ELR (cell line): ENCODE results near the gene PAEP.

Experiments used
- DNase-seq: peaks from one replicate; pipeline ENCODE4 v3.0.0-alpha.2; 2015; ENCODE audit warnings: low read depth

PAEP gene

GRCh38 chr9:135551031-135551430, 10.5 kb upstream of the PAEP start:
- DNase-seq: no peak

- no peak for DNase-seq
Observed at GRCh38 chr9:135551456-135551855, 10.1 kb upstream of the PAEP start.

DNA sequence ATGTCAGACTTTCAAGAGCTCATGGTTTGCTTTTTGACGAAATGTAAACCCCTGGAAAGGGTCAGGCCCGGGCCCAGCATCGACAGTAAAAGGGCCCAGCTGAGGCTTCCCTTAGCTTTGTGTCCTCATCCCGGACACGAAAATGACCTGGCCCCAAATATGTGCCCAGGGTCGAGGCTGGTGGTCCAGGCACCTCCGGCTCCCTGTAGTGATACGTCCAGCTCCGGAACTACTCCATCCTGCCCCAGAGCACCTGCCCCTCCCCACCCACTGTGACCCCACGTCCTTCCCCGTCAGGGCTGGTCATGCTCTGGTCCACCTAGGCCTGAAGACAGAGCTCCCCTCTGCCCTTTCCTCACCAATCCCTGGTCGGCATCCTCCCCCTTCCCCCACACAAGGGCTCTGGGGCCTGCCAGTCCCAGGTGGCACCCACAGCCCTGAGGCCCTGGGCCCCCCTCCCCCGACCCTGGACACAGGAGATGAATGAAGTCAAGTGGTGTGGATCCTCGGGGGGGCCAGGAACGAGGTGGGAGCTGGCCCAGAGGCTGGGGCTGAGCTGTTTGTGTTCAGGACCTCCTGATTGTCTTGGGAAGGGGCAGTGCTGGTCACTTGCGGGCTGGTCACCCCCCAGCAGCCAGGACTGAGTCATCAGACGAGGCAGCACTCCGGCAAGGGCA, 9.4 kb upstream of the PAEP start:
- no peak for DNase-seq

DNA sequence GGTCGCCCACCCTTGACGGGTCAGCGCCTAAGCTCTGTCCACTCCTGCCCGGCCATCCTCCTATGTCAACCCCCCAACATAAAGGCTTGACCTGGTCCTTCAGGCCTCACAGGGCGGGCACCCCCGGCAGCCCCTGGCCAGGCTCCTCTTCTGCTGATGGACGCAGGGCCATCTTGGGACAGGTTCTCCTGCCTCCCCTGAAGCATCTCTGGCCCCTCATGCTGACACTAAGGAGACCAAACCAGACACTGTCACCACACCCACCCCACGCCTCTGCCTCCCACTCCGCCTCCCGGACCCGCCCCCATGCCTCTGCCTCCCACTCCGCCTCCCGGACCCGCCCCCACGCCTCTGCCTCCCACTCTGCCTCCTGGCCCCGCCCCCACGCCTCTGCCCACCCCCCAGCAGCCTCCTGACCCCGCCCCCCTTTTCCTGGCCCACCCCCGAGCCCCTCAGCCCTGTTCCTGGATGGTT, 8.8 kb upstream of the PAEP start:
- DNase-seq: no peak

- no peak for DNase-seq
Observed at GRCh38 chr9:135554718-135555117, 6.8 kb upstream of the PAEP start.

DNA sequence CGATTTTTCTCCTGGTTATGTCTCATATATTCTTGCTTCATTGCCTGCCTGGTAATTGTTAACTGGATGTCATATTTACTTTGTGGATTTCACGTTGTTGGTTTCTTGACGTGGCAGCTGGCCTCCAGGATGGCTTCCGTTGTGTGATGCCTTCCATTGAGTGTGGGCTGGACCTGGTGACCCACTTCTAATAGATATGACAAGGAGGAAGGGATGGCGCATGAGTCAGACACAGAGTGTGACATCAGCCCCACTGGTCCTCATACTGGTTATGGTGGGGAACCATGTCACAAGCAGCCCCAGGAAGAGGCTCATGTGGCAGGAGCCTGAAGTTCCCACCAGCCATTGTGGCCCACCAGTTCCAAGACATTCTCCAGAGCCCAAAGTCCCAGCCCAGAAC, 6.4 kb upstream of the PAEP start:
- DNase-seq: no peak

GRCh38 chr9:135555910-135556309, 5.6 kb upstream of the PAEP start:
- DNase-seq: no peak

GRCh38 chr9:135559606-135560005, 1.9 kb upstream of the PAEP start:
- no peak for DNase-seq

DNA sequence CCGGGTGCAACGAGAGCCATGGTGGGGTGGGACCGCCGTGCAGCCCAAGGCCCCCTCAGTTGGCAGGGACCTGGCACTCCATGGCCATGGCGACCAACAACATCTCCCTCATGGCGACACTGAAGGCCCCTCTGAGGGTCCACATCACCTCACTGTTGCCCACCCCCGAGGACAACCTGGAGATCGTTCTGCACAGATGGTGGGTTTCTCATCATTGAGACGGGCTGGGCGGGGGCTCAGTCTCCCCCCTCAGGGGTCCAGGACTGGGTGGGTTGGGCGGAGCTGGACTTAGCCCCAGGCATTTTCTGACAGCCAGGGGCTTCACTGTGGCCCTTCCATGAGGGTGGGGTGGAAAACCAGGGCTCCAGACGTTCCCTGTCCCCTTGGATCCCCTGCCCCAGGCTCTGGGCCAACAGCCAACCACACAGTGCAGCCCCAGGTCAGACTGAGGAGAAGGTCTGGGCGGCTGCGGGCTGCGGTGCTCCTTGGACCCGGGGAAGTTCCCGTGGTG, 734 bp downstream of the PAEP start:
- DNase-seq: no peak

GRCh38 chr9:135563039-135563476, 1.5 kb downstream of the PAEP start:
- DNase-seq: no peak

DNA sequence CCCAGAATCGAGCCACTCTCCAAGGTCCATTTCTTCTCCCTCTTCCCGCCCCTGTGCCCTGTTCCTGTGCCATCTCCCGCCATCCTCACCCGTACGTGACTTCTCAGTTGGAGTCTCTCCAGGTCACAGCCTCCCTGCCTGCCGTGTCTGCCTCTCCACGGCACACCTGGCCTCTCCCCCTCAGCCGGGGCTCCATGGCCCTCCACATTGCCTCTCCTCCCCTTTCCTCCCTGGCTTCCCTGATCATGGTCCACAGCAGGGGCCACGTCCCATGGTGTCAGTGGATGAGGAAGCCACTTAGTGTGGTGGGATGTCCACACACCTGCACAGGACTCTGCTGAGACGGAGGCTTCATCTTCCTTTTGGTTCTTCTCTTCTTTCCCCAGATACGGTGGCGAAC, 2.3 kb downstream of the PAEP start:
- no peak for DNase-seq

DNA sequence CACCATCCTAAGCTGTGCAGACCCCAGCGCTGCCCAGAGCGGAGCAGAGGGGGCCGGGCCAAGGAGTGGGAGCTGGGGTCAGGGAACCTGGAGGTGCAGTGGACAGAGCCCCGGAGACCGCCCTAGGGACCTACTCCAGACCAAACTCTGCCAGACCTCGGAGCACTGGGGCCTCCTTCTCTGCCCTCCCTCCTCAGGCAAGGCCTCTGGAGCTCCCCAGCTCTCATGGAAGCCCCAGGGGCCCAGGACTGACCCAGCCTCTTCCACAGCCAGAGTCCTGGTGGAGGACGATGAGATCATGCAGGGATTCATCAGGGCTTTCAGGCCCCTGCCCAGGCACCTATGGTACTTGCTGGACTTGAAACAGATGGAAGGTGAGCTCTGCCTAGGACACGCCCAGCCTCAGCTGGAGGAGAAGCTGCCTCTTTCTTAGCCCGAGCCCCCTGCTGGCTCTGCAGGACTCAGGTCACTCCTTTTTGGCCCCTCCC, 3.6 kb downstream of the PAEP start:
- DNase-seq: no peak

GRCh38 chr9:135565636-135566035, 4.1 kb downstream of the PAEP start:
- no peak for DNase-seq

DNA sequence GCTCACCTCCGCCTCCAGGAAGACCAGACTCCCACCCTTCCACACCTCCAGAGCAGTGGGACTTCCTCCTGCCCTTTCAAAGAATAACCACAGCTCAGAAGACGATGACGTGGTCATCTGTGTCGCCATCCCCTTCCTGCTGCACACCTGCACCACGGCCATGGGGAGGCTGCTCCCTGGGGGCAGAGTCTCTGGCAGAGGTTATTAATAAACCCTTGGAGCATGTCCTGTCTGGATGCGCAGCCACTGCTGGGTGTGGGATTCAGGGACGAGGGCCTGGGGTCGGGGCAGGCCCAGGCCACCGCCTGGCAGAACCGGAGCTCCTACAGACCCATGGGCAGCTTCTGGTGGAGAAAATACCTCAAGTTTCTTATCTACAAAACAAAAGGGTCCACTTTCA, 5.0 kb downstream of the PAEP start:
- no peak for DNase-seq

DNA sequence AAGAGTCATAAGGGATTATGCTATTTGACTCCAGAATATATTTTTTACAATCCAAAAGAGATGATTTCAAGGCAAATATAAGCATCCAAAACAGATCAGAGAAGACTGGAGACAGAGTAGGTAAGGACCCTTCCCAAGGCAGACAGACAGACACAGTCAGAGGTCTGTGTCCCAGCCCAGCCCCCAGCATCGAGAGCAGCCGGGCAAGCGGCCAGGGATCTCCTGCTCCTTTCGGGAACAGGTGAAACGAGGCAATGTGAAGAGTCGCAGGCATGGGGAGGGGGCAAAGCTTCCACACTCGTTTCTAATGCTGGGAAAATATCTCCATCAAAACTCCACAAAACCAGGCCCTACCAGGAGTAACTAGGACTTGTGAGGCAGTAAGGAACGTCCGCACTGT, 5.8 kb downstream of the PAEP start:
- DNase-seq: no peak

GRCh38 chr9:135568026-135568425, 6.5 kb downstream of the PAEP start:
- DNase-seq: no peak

DNA sequence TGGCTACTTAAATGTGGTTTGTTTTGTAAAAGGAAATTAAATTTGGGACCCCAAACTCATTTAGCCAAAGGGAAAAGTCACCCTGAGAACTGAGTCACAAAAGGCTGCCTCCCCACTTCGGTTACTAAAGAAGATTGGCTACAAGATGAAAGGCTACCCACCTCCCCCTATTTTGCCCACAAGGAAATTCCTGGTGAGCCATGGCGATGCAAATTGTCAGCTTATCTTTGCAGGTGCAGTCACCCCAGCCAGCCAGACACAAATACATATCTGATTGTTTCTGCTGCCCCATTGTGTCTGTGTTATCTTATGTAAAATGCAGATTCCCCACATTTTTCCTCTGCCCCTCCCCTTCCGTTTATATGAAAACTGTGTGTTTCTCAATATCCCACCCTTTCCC, 8.9 kb downstream of the PAEP start:
- DNase-seq: no peak

DNA sequence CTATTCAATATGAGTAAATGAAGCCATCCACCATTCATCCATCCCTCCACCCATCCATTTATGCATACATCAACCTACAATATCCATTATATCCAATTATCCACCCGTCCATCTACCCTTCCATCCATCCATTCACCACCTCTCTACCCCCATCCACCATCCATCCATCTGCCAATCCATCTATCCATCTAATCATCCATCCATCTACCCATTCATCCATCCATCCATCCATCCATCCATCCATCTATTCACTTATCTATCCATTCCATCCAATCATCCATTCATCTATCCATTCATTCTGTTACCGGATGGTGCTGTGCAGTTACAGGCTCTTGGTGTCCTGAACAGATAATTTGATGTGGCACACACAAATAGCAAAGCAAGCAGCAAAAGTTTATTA, 10.7 kb downstream of the PAEP start:
- no peak for DNase-seq

DNA sequence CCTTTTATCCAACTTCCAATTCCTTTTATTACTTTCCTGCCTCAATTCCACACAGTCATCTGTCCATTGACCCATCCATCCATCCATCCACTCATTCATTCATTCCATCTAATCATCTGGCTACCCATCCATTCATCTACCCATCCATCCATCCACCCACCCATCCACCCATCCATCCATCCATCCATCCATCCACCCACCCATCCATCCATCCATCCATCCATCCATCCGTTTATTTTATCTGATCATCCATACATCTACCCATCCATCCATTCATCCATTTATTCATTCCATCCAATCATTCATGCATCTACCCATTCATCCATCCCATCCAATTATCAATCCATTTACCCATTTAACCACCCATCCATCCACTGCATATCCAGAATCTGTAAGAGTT, 11.6 kb downstream of the PAEP start:
- no peak for DNase-seq

- no peak for DNase-seq
Observed at GRCh38 chr9:135574331-135574730, 12.8 kb downstream of the PAEP start.

DNA sequence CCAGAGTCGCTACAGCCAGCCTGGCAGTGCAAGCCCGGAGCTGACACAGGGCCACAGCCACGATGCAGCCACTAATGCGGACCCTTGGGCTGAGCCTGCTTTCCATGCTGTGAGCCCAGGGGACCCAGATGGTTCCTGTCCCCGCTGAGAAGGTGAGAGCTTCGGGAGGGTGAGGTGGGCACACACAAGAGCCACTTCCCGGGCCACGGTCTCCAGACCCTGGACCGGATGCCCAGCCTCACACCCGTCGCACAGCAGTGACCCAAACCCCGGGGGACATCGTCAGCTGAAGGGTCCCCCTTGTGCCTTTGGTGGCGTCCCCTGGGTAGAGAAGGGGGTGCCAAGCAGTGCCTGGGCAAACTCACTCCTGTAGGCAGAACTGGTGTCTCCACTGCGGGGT, 13.4 kb downstream of the PAEP start:
- DNase-seq: no peak

GRCh38 chr9:135575995-135576631, 14.6 kb downstream of the PAEP start:
- DNase-seq: no peak

GRCh38 chr9:135577256-135577655, 15.7 kb downstream of the PAEP start:
- DNase-seq: no peak

DNA sequence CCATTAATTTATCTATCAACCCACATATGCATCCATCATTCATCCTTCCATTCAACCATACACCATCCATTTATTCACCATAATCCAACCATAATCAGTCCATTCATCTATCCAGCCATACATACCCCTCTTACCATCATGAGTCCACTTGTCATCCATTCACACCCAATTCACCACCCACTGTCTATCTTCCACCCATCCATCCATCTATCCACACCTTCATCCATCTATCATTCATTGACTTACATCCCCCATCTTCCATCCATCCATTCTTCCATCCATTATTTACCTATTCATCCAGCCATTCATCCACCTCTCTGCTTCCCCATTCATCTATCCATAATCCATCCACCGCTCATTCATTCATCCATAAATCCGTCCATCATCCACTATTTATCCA, 17.8 kb downstream of the PAEP start:
- no peak for DNase-seq
